Upper lobe of left lung (tissue), 6 donors: ENCODE measurements around the gene ISL2. TPM values are rescaled to one million over a fixed set of nuclear protein-coding genes. Genes with fewer than 3 reads are reported as not detected.

Experiments
- ATAC-seq, 2 donors: fragments of 200-7000 bp; cut with Tn5 transposase; one replicate each; pipeline ENCODE4 v1.9.1; 2022; ENCODE audit warnings: mild to moderate bottlenecking in 2 of 2, moderate library complexity in 2 of 2; ENCODE audit not compliant: low FRiP score in 2 of 2
- DNase-seq, 2 donors: peaks; one replicate each; pipeline ENCODE4 v3.0.0-alpha.2; 2019 to 2020
- H3K27ac ChIP-seq, 4 donors: fragments of 200-600 bp; sonication (generic); one replicate each; pipeline ENCODE4 v1.5.1; 2016 to 2019
- H3K27me3 ChIP-seq, 4 donors: fragments of 200-600 bp; sonication (generic); one replicate each; pipeline ENCODE4 v1.5.1; 2017 to 2019
- H3K36me3 ChIP-seq, 4 donors: fragments of 200-600 bp; sonication (generic); one replicate each; pipeline ENCODE4 v1.5.1; 2016 to 2019
- H3K4me1 ChIP-seq, 4 donors: fragments of 200-600 bp; sonication (generic); one replicate each; pipeline ENCODE4 v1.5.1; 2018 to 2019
- H3K4me3 ChIP-seq, 4 donors: fragments of 200-600 bp; sonication (generic); one replicate each; pipeline ENCODE4 v1.5.1; 2017 to 2019; ENCODE audit warnings: mild to moderate bottlenecking in 2 of 4, moderate library complexity in 1 of 4
- H3K9me3 ChIP-seq, 4 donors: fragments of 200-600 bp; sonication (generic); one replicate each; pipeline ENCODE4 v1.5.1; 2018 to 2019
- EP300 ChIP-seq, 4 donors: sonication (generic); formaldehyde crosslinking; IDR thresholded peaks; one replicate each; pipeline ENCODE4 v1.5.1; 2017; ENCODE audit warnings: antibody characterized with exemption in 4 of 4, control low read depth in 2 of 4
- POLR2A ChIP-seq, 4 donors: fragments of 450-650 bp; IDR thresholded peaks; one replicate each; pipeline ENCODE4 v1.5.1; 2016 to 2017; ENCODE audit warnings: antibody characterized with exemption in 4 of 4, mild to moderate bottlenecking in 2 of 4
- POLR2AphosphoS5 ChIP-seq, 2 donors: sonication (generic); formaldehyde crosslinking; IDR thresholded peaks; one replicate each; pipeline ENCODE4 v1.5.1; 2017; ENCODE audit warnings: antibody characterized with exemption in 2 of 2
- WGBS, 2 donors: methylation state at CpG; one replicate each; pipeline ENCODE4 v1.1.5; 2017 to 2018; 5-methylcytosine and 5-hydroxymethylcytosine counted together
- total RNA-seq, 6 donors: library from RNA; depleted of rRNA in 4 of 6; stranded (reverse); fragments of >200 nt in 4 of 6; gene quantifications; one replicate each; pipeline versions ENCODE4 v1.1.0 to v1.2.1, GENCODE V29; 2016 to 2021
- TF ChIP-seq, protein P1 (sequence below), 6 experiments: fragments of 450-650 bp in 4 of 6; fragments of 200-600 bp in 2 of 6; sonication (generic) in 2 of 6; IDR thresholded peaks; one replicate each; pipeline ENCODE4 v1.5.1; 2016 to 2019; ENCODE audit warnings: antibody characterized with exemption in 6 of 6
- donor health status: DM: no; HTN: no; CAD: no; lungs with moderate emphysema.
- donor health status: DM: no; HTN: yes; CAD: no; lungs with severe emphysema.

ISL2 gene
- total RNA-seq, 6 donors from 2014 or later = 0.34 to 1.8 (median 0.47) TPM; not detected in 2

DNA sequence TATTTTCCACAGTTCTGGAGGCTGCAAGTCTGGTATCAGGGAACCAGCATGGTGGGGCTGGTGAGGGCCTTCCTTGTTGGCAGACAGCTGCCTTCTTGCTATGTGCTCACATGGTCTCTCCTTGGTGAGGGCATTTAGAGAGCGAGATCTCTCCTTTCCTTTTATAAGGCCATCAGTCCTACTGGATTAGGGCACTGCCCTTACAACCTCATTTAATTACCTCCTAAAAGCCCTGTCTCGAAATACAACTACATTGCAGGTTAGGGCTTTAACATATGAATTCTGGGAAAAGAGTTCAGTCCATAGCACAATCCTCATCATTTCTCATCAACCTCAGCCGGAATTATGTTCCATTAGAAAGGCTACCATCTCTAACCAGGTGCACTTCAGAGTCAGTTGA is 21.9 kb downstream of the ISL2 start:
- DNase-seq = no peak
- no peak overlapping the region for H3K27ac ChIP-seq
- WGBS, 2 donors = 95 to 96% methylated on average over 3 of the region's 3 CpGs
- TF ChIP-seq POLR2A (IDR thresholded peaks at IDR 0.05) (no peak), EP300 (IDR thresholded peaks at IDR 0.05) (no peak), POLR2AphosphoS5 (IDR thresholded peaks at IDR 0.05) (no peak)
- TF ChIP-seq, protein P1, sequence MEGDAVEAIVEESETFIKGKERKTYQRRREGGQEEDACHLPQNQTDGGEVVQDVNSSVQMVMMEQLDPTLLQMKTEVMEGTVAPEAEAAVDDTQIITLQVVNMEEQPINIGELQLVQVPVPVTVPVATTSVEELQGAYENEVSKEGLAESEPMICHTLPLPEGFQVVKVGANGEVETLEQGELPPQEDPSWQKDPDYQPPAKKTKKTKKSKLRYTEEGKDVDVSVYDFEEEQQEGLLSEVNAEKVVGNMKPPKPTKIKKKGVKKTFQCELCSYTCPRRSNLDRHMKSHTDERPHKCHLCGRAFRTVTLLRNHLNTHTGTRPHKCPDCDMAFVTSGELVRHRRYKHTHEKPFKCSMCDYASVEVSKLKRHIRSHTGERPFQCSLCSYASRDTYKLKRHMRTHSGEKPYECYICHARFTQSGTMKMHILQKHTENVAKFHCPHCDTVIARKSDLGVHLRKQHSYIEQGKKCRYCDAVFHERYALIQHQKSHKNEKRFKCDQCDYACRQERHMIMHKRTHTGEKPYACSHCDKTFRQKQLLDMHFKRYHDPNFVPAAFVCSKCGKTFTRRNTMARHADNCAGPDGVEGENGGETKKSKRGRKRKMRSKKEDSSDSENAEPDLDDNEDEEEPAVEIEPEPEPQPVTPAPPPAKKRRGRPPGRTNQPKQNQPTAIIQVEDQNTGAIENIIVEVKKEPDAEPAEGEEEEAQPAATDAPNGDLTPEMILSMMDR (IDR thresholded peaks at IDR 0.05) = no peak
- H3K36me3 ChIP-seq = no peaks in the 10 kb centered on the region
- H3K27me3 ChIP-seq = no peaks in the 10 kb centered on the region
- H3K4me1 ChIP-seq = peaks cover 0 to 5% (median 0%) of the 10 kb centered on the region in 4 donors
- ATAC-seq = no peak
- no peaks in the 10 kb centered on the region for H3K9me3 ChIP-seq
- H3K4me3 ChIP-seq = no peak overlapping the region

DNA sequence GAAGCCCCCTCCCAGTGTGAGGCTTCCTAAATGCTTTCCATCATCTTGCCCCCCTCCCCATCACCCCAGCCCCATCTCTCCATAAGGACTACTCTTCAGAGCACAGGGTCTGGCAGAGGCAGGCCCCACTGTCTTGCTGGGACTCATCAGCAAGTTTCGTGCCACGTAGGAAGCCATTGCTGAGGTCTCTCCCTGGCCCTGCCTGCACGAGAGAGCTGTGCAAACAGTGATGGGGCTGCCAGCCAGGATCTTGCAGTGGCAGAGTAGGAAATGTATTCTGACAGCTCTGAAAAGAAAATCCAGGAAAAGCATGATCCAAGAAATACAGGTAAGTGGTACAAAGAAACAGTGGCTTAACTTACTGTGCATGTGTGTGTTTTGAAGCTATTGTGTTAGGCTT is 22.6 kb downstream of the ISL2 start:
- Histone ChIP-seq H3K27me3 (no peaks in the 10 kb centered on the region), H3K4me3 (no peak overlapping the region), H3K4me1 (peaks cover 0 to 5% (median 0%) of the 10 kb centered on the region in 4 donors), H3K27ac (no peak overlapping the region), H3K9me3 (no peaks in the 10 kb centered on the region), H3K36me3 (no peaks in the 10 kb centered on the region)
- peak in 1 of 2 donors; percentile 52 for ATAC-seq
- TF ChIP-seq, protein P1 (IDR thresholded peaks at IDR 0.05) = no peak
- TF ChIP-seq POLR2AphosphoS5 (IDR thresholded peaks at IDR 0.05) (no peak), EP300 (IDR thresholded peaks at IDR 0.05) (no peak), POLR2A (IDR thresholded peaks at IDR 0.05) (no peak)
- DNase-seq = no peak
- WGBS, 2 donors = 56 to 67% methylated on average over 1 to 3 of the region's 3 CpGs

DNA sequence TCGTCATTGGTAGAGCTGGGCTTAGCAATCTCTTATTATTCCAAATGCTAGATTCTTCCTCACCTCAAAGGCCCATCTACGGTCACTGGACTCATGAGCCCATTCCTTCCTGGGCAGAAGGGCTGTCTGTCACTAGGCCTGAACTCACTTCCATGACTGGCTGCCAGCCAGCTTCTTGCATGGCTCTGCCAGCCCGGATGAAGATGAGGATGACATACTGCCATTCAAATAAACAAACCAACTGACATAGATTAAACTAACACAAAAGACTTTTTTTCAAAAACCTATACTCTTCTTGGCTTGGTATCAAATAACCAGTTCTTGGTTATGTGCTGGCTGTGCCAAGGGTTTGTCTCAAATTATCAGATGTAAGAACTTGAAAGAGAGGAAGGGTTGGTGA is 23.8 kb downstream of the ISL2 start:
- 75 to 79% methylated on average over 2 to 3 of the region's 3 CpGs for WGBS, 2 donors
- TF ChIP-seq EP300 (IDR thresholded peaks at IDR 0.05) (no peak), POLR2A (IDR thresholded peaks at IDR 0.05) (no peak), POLR2AphosphoS5 (IDR thresholded peaks at IDR 0.05) (no peak)
- TF ChIP-seq, protein P1 (IDR thresholded peaks at IDR 0.05) = no peak
- H3K4me3 ChIP-seq = no peak overlapping the region
- DNase-seq (no peak), ATAC-seq (no peak)
- no peaks in the 10 kb centered on the region for H3K27me3 ChIP-seq
- no peaks in the 10 kb centered on the region for H3K36me3 ChIP-seq
- no peaks in the 10 kb centered on the region for H3K9me3 ChIP-seq
- no peak overlapping the region for H3K27ac ChIP-seq
- H3K4me1 ChIP-seq = peaks cover 0 to 5% (median 0%) of the 10 kb centered on the region in 4 donors

DNA sequence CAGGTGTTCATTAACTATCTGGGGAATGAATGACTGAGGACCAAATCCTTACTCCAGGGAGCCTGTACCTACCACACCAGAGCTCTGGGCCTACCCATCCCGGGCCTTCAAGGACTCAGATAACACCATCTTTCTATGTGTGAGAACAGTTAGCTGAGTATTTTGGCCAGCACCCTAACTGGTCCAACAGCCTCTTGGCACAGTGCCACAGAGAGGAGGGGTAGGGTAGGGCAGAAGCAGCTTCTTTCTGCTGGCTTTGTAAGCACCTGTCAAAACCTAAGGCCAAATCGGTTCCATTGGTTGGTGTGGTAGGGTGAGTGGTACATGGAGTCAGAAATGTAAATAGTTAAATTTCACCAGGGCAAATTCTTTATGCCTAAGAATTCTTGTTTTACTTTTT is 26.7 kb downstream of the ISL2 start:
- H3K4me1 ChIP-seq = peaks cover 6 to 14% (median 8%) of the 10 kb centered on the region in 4 donors
- H3K36me3 ChIP-seq = no peaks in the 10 kb centered on the region
- H3K4me3 ChIP-seq = no peak overlapping the region
- no peak for TF ChIP-seq EP300 (IDR thresholded peaks at IDR 0.05)
- TF ChIP-seq, protein P1 (IDR thresholded peaks at IDR 0.05) = no peak
- TF ChIP-seq POLR2AphosphoS5 (IDR thresholded peaks at IDR 0.05) = no peak
- TF ChIP-seq POLR2A (IDR thresholded peaks at IDR 0.05) = no peak
- DNase-seq (no peak), ATAC-seq (no peak)
- H3K9me3 ChIP-seq = no peaks in the 10 kb centered on the region
- no peaks in the 10 kb centered on the region for H3K27me3 ChIP-seq
- H3K27ac ChIP-seq = no peak overlapping the region
- 73 to 92% methylated on average over 2 of the region's 2 CpGs for WGBS, 2 donors

DNA sequence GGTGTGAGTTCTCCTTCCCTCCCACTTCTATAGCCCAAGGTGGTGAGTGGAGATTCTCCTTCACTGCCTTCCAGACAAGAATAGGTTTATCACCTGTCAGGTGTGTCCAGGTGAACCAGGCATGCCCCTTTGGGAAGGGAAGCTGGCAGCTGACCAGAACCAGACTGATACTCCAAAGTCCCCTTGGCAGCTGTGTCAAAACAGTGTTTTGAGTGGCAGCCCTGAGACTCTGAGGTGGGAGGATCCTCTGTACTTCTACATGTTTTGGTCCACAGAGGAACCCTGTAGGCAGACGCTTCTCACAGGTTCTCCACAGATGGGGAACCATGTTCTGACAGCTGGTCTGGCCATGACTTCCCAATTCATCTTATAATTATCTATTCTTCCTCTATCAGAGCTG is 30.1 kb downstream of the ISL2 start:
- no peak for ATAC-seq
- WGBS, 2 donors = 82 to 100% methylated on average over 1 of the region's 1 CpG
- Histone ChIP-seq H3K27me3 (no peaks in the 10 kb centered on the region), H3K27ac (no peak overlapping the region), H3K36me3 (no peaks in the 10 kb centered on the region), H3K4me3 (no peak overlapping the region), H3K4me1 (peaks cover 6 to 15% (median 10%) of the 10 kb centered on the region in 4 donors), H3K9me3 (no peaks in the 10 kb centered on the region)
- TF ChIP-seq EP300 (IDR thresholded peaks at IDR 0.05) (no peak), POLR2AphosphoS5 (IDR thresholded peaks at IDR 0.05) (no peak), POLR2A (IDR thresholded peaks at IDR 0.05) (no peak)
- TF ChIP-seq, protein P1 (IDR thresholded peaks at IDR 0.05) = no peak
- DNase-seq = no peak
